ENCODE data around the gene MYRFL. TPM values are rescaled to one million over a fixed set of nuclear protein-coding genes. Genes with fewer than 3 reads are reported as not detected.

Gene MYRFL
- polyA plus RNA-seq, 1 of the 3 experiments (the other 2 are of a cell fraction) = not detected

GRCh38 chr12:69880571-69880970 is 55.5 kb downstream of the MYRFL start:
- no peak for DNase-seq
- H3K9me3 ChIP-seq = no peaks in the 10 kb centered on the region
- H3K79me2 ChIP-seq (ENCODE audit: insufficient read depth) = no peaks in the 10 kb centered on the region
- H3F3A ChIP-seq (replicated peaks; ENCODE audit: insufficient read depth) = no peaks in the 10 kb centered on the region
- no peaks in the 10 kb centered on the region for H3K36me3 ChIP-seq (replicated peaks in 1 of 2; ENCODE audit: control insufficient read depth in 1 of 2, insufficient read depth in 2 of 2, low read length in 1 of 2)
- ChIA-PET POLR2A (no interaction called here), CTCF (interaction anchor here (1.1 to 8.4 kb wide), 10 partner anchors 11 to 853 kb away, joined by 6 to 94 read pairs (median 32); no protein-coding TSS in a partner anchor)
- H3K27ac ChIP-seq (ENCODE audit: low read depth in 2 of 2, low read length in 1 of 2) = no peak overlapping the region
- H3K27me3 ChIP-seq (ENCODE audit: insufficient read depth) = no peaks in the 10 kb centered on the region
- no peak for TF ChIP-seq ELF1 (IDR thresholded peaks at IDR 0.05)
- no peak for TF ChIP-seq RFX5 (IDR thresholded peaks at IDR 0.05; ENCODE audit: low read length)
- no peak for TF ChIP-seq RAD21 (IDR thresholded peaks at IDR 0.05; ENCODE audit: low read length)
- TF ChIP-seq TAF1 (IDR thresholded peaks at IDR 0.05; ENCODE audit: borderline replicate concordance, low read depth, low read length) = no peak
- no peak overlapping the region for H3K9ac ChIP-seq
- peaks cover 0 to 5% of the 10 kb centered on the region in 2 experiments; a peak in 1 of 4 replicates for H3K4me1 ChIP-seq (ENCODE audit: control insufficient read depth in 1 of 2, insufficient read depth in 2 of 2, low read depth in 1 of 2, low read length in 1 of 2)
- no peaks in the 10 kb centered on the region for H3K9me2 ChIP-seq
- no peaks in the 10 kb centered on the region for H4K20me1 ChIP-seq (ENCODE audit: insufficient read depth)
- no peak overlapping the region for H2AFZ ChIP-seq (ENCODE audit: low read depth)
- 60% methylated on average over 4 of the region's 4 CpGs for WGBS (ENCODE audit: low lambda C conversion rate)
- no peak overlapping the region for H3K4me2 ChIP-seq
- no peak overlapping the region for H3K4me3 ChIP-seq (ENCODE audit: low read depth in 2 of 2, low read length in 1 of 2)

GRCh38 chr12:69881771-69882170 is 56.7 kb downstream of the MYRFL start:
- H3K4me1 ChIP-seq (ENCODE audit: control insufficient read depth in 1 of 2, insufficient read depth in 2 of 2, low read depth in 1 of 2, low read length in 1 of 2) = peaks cover 0 to 7% of the 10 kb centered on the region in 2 experiments; a peak in 1 of 4 replicates
- H3F3A ChIP-seq (replicated peaks; ENCODE audit: insufficient read depth) = no peaks in the 10 kb centered on the region
- CTCF ChIA-PET = interaction anchor here (0.7 to 8.4 kb wide), 5 partner anchors 19 to 847 kb away, joined by 3 to 94 read pairs (median 38); no protein-coding TSS in a partner anchor
- H3K27me3 ChIP-seq (ENCODE audit: insufficient read depth) = no peaks in the 10 kb centered on the region
- no peak for TF ChIP-seq SIN3A (IDR thresholded peaks at IDR 0.05; ENCODE audit: borderline replicate concordance, low read depth, low read length)
- TF ChIP-seq, protein P1, sequence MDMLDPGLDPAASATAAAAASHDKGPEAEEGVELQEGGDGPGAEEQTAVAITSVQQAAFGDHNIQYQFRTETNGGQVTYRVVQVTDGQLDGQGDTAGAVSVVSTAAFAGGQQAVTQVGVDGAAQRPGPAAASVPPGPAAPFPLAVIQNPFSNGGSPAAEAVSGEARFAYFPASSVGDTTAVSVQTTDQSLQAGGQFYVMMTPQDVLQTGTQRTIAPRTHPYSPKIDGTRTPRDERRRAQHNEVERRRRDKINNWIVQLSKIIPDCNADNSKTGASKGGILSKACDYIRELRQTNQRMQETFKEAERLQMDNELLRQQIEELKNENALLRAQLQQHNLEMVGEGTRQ (IDR thresholded peaks at IDR 0.05; ENCODE audit: borderline replicate concordance, low read depth, low read length) = no peak
- no peak for TF ChIP-seq GABPA (IDR thresholded peaks at IDR 0.05; ENCODE audit: low read depth)
- TF ChIP-seq CHD2 (IDR thresholded peaks at IDR 0.05; ENCODE audit: low read length, partially characterized antibody) = no peak
- TF ChIP-seq RFX5 (IDR thresholded peaks at IDR 0.05; ENCODE audit: low read length) = no peak
- TF ChIP-seq FOXJ3 (CRISPR knock-in tag; IDR thresholded peaks at IDR 0.05) = no peak
- TF ChIP-seq USF1 (IDR thresholded peaks at IDR 0.05; ENCODE audit: borderline replicate concordance, low read depth) = no peak
- TF ChIP-seq EZH2phosphoT487 (IDR thresholded peaks at IDR 0.05; ENCODE audit: borderline replicate concordance, low read depth) = no peak
- TF ChIP-seq TAF1 (IDR thresholded peaks at IDR 0.05; ENCODE audit: borderline replicate concordance, low read depth, low read length) = no peak
- no peak for TF ChIP-seq RCOR1 (IDR thresholded peaks at IDR 0.05; ENCODE audit: low read length)
- no peak for TF ChIP-seq YY1 (IDR thresholded peaks at IDR 0.05; ENCODE audit: low read depth)
- no peak for TF ChIP-seq EP300 (IDR thresholded peaks at IDR 0.05; ENCODE audit: borderline replicate concordance in 1 of 2, low read depth in 1 of 2, low read length in 1 of 2)
- TF ChIP-seq, protein P2, sequence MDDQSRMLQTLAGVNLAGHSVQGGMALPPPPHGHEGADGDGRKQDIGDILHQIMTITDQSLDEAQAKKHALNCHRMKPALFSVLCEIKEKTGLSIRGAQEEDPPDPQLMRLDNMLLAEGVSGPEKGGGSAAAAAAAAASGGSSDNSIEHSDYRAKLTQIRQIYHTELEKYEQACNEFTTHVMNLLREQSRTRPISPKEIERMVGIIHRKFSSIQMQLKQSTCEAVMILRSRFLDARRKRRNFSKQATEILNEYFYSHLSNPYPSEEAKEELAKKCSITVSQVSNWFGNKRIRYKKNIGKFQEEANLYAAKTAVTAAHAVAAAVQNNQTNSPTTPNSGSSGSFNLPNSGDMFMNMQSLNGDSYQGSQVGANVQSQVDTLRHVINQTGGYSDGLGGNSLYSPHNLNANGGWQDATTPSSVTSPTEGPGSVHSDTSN (IDR thresholded peaks at IDR 0.05) = no peak
- TF ChIP-seq RAD21 (IDR thresholded peaks at IDR 0.05; ENCODE audit: low read length) = no peak
- TF ChIP-seq RXRA (IDR thresholded peaks at IDR 0.05; ENCODE audit: borderline replicate concordance, low read depth) = no peak
- TF ChIP-seq, protein P3, sequence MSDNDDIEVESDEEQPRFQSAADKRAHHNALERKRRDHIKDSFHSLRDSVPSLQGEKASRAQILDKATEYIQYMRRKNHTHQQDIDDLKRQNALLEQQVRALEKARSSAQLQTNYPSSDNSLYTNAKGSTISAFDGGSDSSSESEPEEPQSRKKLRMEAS (IDR thresholded peaks at IDR 0.05; ENCODE audit: low read depth) = no peak
- no peak for TF ChIP-seq FOSL2 (IDR thresholded peaks at IDR 0.05; ENCODE audit: borderline replicate concordance, low read depth)
- 68% methylated on average over 3 of the region's 3 CpGs for WGBS (ENCODE audit: low lambda C conversion rate)
- H3K4me3 ChIP-seq (ENCODE audit: low read depth in 2 of 2, low read length in 1 of 2) = no peak overlapping the region
- POLR2A ChIA-PET = no interaction called here
- no peak overlapping the region for H3K9ac ChIP-seq
- H4K20me1 ChIP-seq (ENCODE audit: insufficient read depth) = no peaks in the 10 kb centered on the region
- H3K9me2 ChIP-seq = no peaks in the 10 kb centered on the region
- H3K9me3 ChIP-seq = no peaks in the 10 kb centered on the region
- DNase-seq = no peak
- H3K4me2 ChIP-seq = no peak overlapping the region
- H3K27ac ChIP-seq (ENCODE audit: low read depth in 2 of 2, low read length in 1 of 2) = no peak overlapping the region
- H2AFZ ChIP-seq (ENCODE audit: low read depth) = no peak overlapping the region
- H3K79me2 ChIP-seq (ENCODE audit: insufficient read depth) = no peaks in the 10 kb centered on the region
- H3K36me3 ChIP-seq (replicated peaks in 1 of 2; ENCODE audit: control insufficient read depth in 1 of 2, insufficient read depth in 2 of 2, low read length in 1 of 2) = no peaks in the 10 kb centered on the region

All from SK-N-SH (cell line).